NB4 (cell line): Measurements from ENCODE around the gene POLR2B.

Source experiments
- CTCF ChIP-seq: IDR thresholded peaks from one replicate; pipeline ENCODE4 v1.5.1; 2012; ENCODE audit warnings: low read depth, low read length
- MAX ChIP-seq: IDR thresholded peaks from 2 replicates; pipeline ENCODE4 v1.6.1; 2011; ENCODE audit warnings: low read depth, low read length
- POLR2A ChIP-seq: IDR thresholded peaks from 2 replicates; pipeline ENCODE4 v1.6.1; 2011; ENCODE audit warnings: mild to moderate bottlenecking; ENCODE audit not compliant: insufficient read length; ENCODE audit errors: extremely low read depth

GRCh38 chr4:56959100-56959499 is 19.6 kb upstream of the POLR2B start:
- TF ChIP-seq CTCF (no peak), POLR2A (no peak), MAX (no peak)
